Measurements from ENCODE around the gene NAXD.

NAXD gene

DNA sequence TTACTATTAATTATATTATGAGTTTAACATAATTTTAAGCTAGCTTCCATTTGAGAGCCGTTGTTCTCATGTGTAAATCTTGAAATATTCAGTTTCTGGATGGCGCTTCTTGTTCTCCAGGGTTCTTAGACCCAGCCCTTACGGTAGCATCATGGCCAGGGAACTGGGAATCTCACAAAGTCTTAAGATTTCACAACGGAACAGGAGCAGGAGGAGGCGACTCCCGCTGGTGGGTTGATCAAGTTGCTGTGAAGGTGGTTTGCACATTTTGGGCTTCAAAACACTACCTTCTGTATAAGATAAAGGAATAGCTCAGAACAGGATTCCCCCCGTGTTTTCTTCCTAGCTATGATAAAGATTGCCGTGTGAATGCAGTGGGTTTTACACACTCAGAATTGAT, 2.8 kb downstream of the NAXD start (continued):
- TF ChIP-seq ZFP3 (tag by site-specific recombination; IDR thresholded peaks at IDR 0.05; ENCODE audit: low read depth) (no peak), ZBTB7A (tag by site-specific recombination; IDR thresholded peaks at IDR 0.05; ENCODE audit: low read depth) (no peak), ZSCAN30 (tag by site-specific recombination; IDR thresholded peaks at IDR 0.05) (no peak), ZNF529 (tag by site-specific recombination; IDR thresholded peaks at IDR 0.05; ENCODE audit: insufficient replicate concordance) (no peak), ZNF555 (tag by site-specific recombination; conservative IDR thresholded peaks at IDR 0.05) (no peak)
- TF ChIP-seq, protein P1, sequence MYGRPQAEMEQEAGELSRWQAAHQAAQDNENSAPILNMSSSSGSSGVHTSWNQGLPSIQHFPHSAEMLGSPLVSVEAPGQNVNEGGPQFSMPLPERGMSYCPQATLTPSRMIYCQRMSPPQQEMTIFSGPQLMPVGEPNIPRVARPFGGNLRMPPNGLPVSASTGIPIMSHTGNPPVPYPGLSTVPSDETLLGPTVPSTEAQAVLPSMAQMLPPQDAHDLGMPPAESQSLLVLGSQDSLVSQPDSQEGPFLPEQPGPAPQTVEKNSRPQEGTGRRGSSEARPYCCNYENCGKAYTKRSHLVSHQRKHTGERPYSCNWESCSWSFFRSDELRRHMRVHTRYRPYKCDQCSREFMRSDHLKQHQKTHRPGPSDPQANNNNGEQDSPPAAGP (tag by site-specific recombination; IDR thresholded peaks at IDR 0.05) = no peak
- TF ChIP-seq, protein P2, sequence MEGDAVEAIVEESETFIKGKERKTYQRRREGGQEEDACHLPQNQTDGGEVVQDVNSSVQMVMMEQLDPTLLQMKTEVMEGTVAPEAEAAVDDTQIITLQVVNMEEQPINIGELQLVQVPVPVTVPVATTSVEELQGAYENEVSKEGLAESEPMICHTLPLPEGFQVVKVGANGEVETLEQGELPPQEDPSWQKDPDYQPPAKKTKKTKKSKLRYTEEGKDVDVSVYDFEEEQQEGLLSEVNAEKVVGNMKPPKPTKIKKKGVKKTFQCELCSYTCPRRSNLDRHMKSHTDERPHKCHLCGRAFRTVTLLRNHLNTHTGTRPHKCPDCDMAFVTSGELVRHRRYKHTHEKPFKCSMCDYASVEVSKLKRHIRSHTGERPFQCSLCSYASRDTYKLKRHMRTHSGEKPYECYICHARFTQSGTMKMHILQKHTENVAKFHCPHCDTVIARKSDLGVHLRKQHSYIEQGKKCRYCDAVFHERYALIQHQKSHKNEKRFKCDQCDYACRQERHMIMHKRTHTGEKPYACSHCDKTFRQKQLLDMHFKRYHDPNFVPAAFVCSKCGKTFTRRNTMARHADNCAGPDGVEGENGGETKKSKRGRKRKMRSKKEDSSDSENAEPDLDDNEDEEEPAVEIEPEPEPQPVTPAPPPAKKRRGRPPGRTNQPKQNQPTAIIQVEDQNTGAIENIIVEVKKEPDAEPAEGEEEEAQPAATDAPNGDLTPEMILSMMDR (tag by site-specific recombination; IDR thresholded peaks at IDR 0.05) = no peak

DNA sequence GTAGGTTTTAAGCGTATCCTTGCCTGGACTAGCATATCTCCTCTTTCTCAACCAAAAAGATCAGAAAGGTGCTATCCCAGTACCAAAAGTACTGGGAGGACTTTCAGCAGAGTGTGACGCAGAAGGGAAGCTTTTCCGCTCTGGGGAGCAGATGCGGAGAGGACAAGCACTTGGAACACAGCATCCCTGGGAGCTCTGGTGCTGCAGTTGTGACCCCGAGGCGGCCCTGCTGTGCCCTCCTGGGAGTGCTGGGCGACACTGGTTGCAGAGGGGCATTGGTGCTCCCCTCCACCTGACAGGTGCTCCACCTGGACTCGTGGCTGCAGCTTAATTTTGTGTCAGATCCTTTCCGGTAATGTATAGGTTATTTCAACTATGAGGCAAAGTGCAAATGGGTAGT, 3.4 kb downstream of the NAXD start:
- Histone ChIP-seq H3K9me3 (ENCODE audit: control insufficient read depth, insufficient read depth, low read depth, low read length) (no peaks in the 10 kb centered on the region), H3K4me1 (ENCODE audit: control insufficient read depth, insufficient read depth, low read length) (no peaks in the 10 kb centered on the region), H3K36me3 (ENCODE audit: control insufficient read depth in 2 of 2, insufficient read depth in 1 of 2, low read length in 2 of 2) (peaks cover 0 to 15% of the 10 kb centered on the region in 2 experiments; a peak in 2 of 3 replicates), H3K27ac (ENCODE audit: extremely low read depth, low read depth, low read length) (no peak overlapping the region), H3K4me3 (ENCODE audit: low read depth, low read length) (no peak overlapping the region)
- ChIA-PET CTCF (interaction anchor here (0.6 to 0.7 kb wide), 2 partner anchors 16 to 909 kb away, joined by 3 to 5 read pairs; no protein-coding TSS in a partner anchor), POLR2A (interaction anchor here (0.6 kb wide), 1 partner anchor 96 kb away, joined by 5 read pairs; no protein-coding TSS in a partner anchor)
- TF ChIP-seq ZFHX2 (tag by site-specific recombination; conservative IDR thresholded peaks at IDR 0.05) (no peak), ZBTB20 (tag by site-specific recombination; IDR thresholded peaks at IDR 0.05) (no peak), OVOL3 (tag by site-specific recombination; IDR thresholded peaks at IDR 0.05) (no peak), ZNF266 (tag by site-specific recombination; IDR thresholded peaks at IDR 0.05; ENCODE audit: low read depth) (no peak), ZNF629 (tag by site-specific recombination; IDR thresholded peaks at IDR 0.05) (no peak), ZNF274 (IDR thresholded peaks at IDR 0.05; ENCODE audit: low read length) (no peak), ZNF274 (tag by site-specific recombination; IDR thresholded peaks at IDR 0.05; ENCODE audit: borderline replicate concordance) (no peak), ZNF16 (tag by site-specific recombination; IDR thresholded peaks at IDR 0.05; ENCODE audit: low read depth) (no peak), ZNF529 (tag by site-specific recombination; IDR thresholded peaks at IDR 0.05; ENCODE audit: insufficient replicate concordance) (no peak)
- TF ChIP-seq, protein P3, sequence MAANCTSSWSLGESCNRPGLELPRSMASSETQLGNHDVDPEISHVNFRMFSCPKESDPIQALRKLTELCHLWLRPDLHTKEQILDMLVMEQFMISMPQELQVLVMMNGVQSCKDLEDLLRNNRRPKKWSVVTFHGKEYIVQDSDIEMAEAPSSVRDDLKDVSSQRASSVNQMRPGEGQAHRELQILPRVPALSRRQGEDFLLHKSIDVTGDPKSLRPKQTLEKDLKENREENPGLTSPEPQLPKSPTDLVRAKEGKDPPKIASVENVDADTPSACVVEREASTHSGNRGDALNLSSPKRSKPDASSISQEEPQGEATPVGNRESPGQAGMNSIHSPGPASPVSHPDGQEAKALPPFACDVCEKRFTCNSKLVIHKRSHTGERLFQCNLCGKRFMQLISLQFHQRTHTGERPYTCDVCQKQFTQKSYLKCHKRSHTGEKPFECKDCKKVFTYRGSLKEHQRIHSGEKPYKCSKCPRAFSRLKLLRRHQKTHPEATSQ (tag by site-specific recombination; IDR thresholded peaks at IDR 0.05) = no peak

DNA sequence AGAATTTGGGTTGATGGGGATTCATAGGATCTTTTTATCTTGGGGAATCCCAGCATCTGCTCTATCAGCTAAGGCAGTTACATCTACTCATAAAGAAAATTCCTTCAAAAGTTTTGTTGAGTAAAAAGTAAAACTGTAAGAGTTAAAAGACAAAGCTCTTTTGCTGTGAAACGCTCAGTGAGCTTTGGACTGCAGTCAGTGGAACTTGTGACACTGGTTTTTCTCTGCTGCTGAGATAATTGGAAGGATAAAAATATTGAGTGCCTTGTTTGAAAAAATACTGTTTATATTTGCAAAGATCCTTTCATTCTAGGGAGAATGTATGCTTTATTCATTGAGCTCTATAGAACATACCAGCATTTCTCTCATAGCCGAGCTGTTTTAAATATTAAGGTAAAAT, 5.3 kb downstream of the NAXD start:
- Histone ChIP-seq H3K36me3 (ENCODE audit: control insufficient read depth in 2 of 2, insufficient read depth in 1 of 2, low read length in 2 of 2) (peaks cover 4 to 23% of the 10 kb centered on the region in 2 experiments; a peak in 2 of 3 replicates), H3K4me3 (ENCODE audit: low read depth, low read length) (no peak overlapping the region), H3K9me3 (ENCODE audit: control insufficient read depth, insufficient read depth, low read depth, low read length) (no peaks in the 10 kb centered on the region), H3K4me1 (ENCODE audit: control insufficient read depth, insufficient read depth, low read length) (no peaks in the 10 kb centered on the region), H3K27ac (ENCODE audit: extremely low read depth, low read depth, low read length) (no peak overlapping the region)
- POLR2A ChIA-PET = interaction anchor here (0.6 to 1.2 kb wide), 3 partner anchors 29 to 95 kb away, joined by 3 to 7 read pairs (median 4); partner anchors contain the start of gene ING1
- CTCF ChIA-PET = interaction anchor here (0.5 to 0.9 kb wide), 3 partner anchors 109 to 428 kb away, joined by 3 to 6 read pairs (median 3); no protein-coding TSS in a partner anchor
- TF ChIP-seq ZNF19 (tag by site-specific recombination; IDR thresholded peaks at IDR 0.05; ENCODE audit: low read depth) = no peak
- no peak for TF ChIP-seq ZNF16 (tag by site-specific recombination; IDR thresholded peaks at IDR 0.05; ENCODE audit: low read depth)
- TF ChIP-seq ZNF473 (tag by site-specific recombination; IDR thresholded peaks at IDR 0.05) = no peak
- TF ChIP-seq IKZF3 (tag by site-specific recombination; IDR thresholded peaks at IDR 0.05) = no peak
- no peak for TF ChIP-seq ZFP3 (tag by site-specific recombination; IDR thresholded peaks at IDR 0.05; ENCODE audit: low read depth)
- no peak for TF ChIP-seq ZNF843 (tag by site-specific recombination; IDR thresholded peaks at IDR 0.05)
- TF ChIP-seq MEIS1 (CRISPR knock-in tag; IDR thresholded peaks at IDR 0.05; ENCODE audit: borderline replicate concordance) = no peak
- no peak for TF ChIP-seq SCRT1 (tag by site-specific recombination; IDR thresholded peaks at IDR 0.05; ENCODE audit: borderline replicate concordance)
- no peak for TF ChIP-seq ZNF621 (tag by site-specific recombination; IDR thresholded peaks at IDR 0.05)
- TF ChIP-seq ZNF404 (tag by site-specific recombination; IDR thresholded peaks at IDR 0.05) = no peak
- no peak for TF ChIP-seq ZFP41 (tag by site-specific recombination; IDR thresholded peaks at IDR 0.05; ENCODE audit: borderline replicate concordance)
- TF ChIP-seq GLIS1 (tag by site-specific recombination; IDR thresholded peaks at IDR 0.05) = no peak
- TF ChIP-seq ZNF211 (tag by site-specific recombination; IDR thresholded peaks at IDR 0.05; ENCODE audit: low read depth) = no peak
- no peak for TF ChIP-seq ZFHX2 (tag by site-specific recombination; conservative IDR thresholded peaks at IDR 0.05)
- TF ChIP-seq, protein P4, sequence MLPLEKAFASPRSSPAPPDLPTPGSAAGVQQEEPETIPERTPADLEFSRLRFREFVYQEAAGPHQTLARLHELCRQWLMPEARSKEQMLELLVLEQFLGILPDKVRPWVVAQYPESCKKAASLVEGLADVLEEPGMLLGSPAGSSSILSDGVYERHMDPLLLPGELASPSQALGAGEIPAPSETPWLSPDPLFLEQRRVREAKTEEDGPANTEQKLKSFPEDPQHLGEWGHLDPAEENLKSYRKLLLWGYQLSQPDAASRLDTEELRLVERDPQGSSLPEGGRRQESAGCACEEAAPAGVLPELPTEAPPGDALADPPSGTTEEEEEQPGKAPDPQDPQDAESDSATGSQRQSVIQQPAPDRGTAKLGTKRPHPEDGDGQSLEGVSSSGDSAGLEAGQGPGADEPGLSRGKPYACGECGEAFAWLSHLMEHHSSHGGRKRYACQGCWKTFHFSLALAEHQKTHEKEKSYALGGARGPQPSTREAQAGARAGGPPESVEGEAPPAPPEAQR (tag by site-specific recombination; IDR thresholded peaks at IDR 0.05) = no peak
